ENCODE results near the gene IGSF9B. TPM values are rescaled to one million over a fixed set of nuclear protein-coding genes. Genes with fewer than 3 reads are reported as not detected.
A peak's percentile ranks its signal among the peaks of the same experiment; 100 is the strongest.

IGSF9B gene
- total RNA-seq, 1 donor from 2014 or later: 41.7 TPM

GRCh38 chr11:133946051-133946450 lies 10.7 kb downstream of the IGSF9B start:
- intact Hi-C loops (cut with DNase I): no loop called here
- ATAC-seq: no peak

DNA sequence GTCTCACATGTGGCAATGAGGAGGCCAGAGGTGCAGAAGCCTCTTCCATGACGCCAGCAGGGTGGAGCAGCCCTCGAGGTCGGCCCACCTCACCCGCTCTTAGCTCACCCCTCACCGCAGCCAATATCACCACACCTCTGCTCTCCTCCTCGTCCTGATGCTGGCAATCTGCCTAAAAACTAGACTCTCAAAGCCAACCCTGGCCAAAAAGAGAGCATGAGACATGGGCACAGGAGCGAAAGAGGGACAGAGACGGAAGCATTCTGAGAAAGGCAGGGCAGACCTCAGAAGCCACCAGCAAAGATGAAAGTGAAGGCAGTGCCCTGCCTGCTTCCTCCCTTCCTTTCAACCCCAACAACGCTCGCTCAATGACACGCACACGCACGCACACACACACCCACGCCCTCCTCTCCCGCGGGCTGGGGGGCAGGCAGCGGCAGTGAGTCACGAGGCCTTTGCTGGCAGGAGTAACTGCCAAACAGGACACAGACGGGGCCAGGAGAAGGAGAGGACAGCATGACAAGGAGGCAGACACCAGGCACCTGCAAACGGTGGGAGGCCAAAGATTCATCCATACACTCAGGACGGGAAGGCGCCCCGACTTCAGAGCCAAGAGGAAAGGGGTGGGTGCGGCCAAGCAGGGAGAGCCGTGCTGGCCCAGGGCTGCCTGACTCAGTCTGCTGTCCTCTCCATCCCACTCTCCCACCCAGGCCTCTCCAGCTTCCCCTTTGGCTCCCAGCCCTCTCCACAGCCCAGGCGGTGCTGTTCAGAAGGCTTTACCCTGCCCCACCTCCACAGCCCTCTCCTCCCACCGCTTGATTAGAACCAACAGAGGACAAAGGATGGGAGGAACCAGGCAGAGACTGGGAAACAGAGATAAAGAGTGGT lies 11.4 kb downstream of the IGSF9B start:
- intact Hi-C loops (cut with DNase I): no loop called here
- peak; percentile 63 for ATAC-seq
- peak; percentile 73 for DNase-seq (ENCODE audit: missing footprints)

More at GRCh38 chr11:133946051-133946450, 10.7 kb downstream of the IGSF9B start:
- no peak for DNase-seq (ENCODE audit: missing footprints)

DNA sequence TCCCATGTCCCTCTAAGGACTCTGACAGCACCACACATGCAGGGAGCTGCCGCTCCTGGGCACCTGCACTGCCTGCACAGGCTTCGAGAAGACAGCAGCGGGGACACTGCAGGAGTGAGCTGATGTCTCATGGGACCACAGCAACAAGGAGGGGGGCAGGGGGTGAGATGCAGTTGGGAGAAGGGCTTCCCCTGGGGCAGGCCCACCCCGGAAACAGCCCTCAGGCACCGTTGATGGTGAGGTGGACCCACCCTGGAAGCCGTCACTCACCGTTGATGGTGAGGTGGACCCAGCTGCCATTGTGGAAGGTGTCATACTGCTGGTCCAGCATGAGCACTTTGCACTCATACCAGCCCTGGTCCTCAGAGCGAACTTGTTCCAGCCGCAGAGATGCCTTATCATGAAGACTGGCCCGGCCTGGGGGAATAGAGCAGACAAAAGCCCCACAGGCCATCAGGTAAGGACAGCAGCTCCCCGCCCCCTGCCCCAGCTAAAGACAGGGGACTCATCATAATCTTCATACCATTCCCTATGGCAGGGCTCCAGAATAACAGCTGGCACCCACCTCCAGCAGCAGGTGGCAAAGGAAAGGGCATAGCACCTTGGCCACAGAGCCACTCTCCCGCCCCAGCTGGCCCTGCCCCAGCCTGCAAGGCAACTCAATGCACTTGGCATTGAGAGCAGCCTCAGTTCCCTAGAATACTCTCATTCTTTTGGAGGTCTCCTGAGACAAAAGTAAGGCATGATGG lies 12.6 kb downstream of the IGSF9B start:
- intact Hi-C loops (cut with DNase I): no loop called here
- ATAC-seq: no peak
- peak; percentile 40 for DNase-seq (ENCODE audit: missing footprints)

DNA sequence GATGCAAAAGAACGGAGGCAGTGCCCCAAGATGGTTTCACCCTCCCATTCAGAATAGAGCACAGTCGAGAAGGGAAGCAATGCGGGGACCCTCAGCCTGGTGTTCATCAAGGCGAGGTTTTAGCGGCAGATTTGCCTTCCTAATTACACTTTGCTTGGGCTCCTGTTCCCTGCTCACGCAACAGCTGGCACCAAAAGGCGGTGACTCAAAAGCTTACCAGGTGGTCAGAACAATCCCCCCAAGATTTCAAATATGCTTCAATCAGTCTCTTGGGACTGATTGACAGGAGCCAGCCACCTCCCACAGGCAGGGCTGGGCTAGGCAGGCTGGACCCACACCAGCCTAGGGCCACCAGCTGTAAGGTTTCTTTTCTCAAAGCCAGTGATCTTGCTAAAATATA lies 14.2 kb downstream of the IGSF9B start:
- ATAC-seq (no peak), DNase-seq (ENCODE audit: missing footprints) (peak; percentile 17)
- intact Hi-C loops (cut with DNase I): no loop called here

- DNase-seq (ENCODE audit: missing footprints) (peak; percentile 23), ATAC-seq (no peak)
- intact Hi-C loops (cut with DNase I): no loop called here
Measured at GRCh38 chr11:133941546-133941945, 15.2 kb downstream of the IGSF9B start.

DNA sequence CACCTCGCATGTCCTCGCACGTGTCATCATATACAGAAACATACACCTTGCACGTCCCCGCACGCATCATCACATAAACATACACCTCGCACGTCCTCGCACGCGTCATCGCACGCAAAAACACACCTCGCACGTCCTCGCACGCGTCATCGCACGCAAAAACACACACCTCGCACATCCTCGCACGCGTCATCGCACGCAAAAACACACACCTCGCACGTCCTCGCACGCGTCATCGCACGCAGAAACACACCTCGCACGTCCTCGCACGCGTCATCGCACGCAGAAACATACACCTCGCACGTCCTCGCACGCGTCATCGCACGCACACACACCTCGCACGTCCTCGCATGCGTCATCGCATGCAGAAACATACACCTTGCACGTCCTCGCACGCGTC lies 16.7 kb downstream of the IGSF9B start:
- no peak for DNase-seq (ENCODE audit: missing footprints)
- no peak for ATAC-seq
- intact Hi-C loops (cut with DNase I): no loop called here

DNA sequence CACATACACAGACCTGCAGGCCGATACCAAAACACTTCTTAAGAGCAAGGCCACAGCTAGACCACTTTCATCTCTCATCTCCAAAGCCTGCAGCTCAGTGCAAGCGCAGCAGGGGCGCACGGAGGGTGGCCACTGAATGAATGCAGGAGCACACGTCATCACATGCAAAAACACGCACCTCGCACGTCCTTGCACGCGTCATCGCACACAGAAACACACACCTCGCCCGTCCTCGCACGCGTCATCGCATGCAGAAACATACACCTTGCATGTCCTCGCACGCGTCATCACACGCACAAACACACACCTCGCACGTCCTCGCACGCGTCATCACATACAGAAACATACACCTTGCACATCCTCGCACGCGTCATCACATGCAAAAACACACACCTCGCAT lies 17.2 kb downstream of the IGSF9B start:
- ATAC-seq: no peak
- intact Hi-C loops (cut with DNase I): no loop called here
- DNase-seq (ENCODE audit: missing footprints): peak; percentile 31

- ATAC-seq (no peak), DNase-seq (ENCODE audit: missing footprints) (peak; percentile 56)
- intact Hi-C loops (cut with DNase I): no loop called here
Measured at GRCh38 chr11:133938166-133938565, 18.6 kb downstream of the IGSF9B start.

DNA sequence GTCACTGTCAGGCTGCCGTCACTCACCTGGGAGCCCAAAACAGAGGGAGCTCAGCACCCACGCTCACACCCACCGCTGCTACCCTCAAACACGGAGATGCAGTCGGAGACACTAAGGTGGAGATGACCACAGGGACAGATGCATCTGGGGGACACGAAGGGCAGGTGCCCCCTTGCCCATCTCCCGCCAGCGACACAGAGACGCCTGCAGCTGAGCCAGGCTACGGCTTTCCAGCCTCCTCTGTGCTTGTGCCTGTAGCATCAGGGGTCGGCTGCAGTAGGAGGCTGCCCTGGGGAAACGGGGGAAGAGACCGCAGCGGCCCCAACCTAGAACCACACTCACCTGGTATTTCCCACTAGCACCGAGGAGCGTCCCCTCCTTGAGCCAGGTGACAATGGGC lies 19.3 kb downstream of the IGSF9B start:
- DNase-seq (ENCODE audit: missing footprints): peak; percentile 27
- intact Hi-C loops (cut with DNase I): no loop called here
- ATAC-seq: no peak

GRCh38 chr11:133937015-133937414 lies 19.8 kb downstream of the IGSF9B start:
- DNase-seq (ENCODE audit: missing footprints) (peak; percentile 27), ATAC-seq (no peak)

GRCh38 chr11:133936592-133936991 lies 20.2 kb downstream of the IGSF9B start:
- intact Hi-C loops (cut with DNase I): no loop called here
- DNase-seq (ENCODE audit: missing footprints) (no peak), ATAC-seq (no peak)

More at GRCh38 chr11:133937015-133937414, 19.8 kb downstream of the IGSF9B start:
- intact Hi-C loops (cut with DNase I): no loop called here

GRCh38 chr11:133936136-133936535 lies 20.6 kb downstream of the IGSF9B start:
- intact Hi-C loops (cut with DNase I): no loop called here
- DNase-seq (ENCODE audit: missing footprints) (peak; percentile 55), ATAC-seq (no peak)

GRCh38 chr11:133935551-133935910 lies 21.2 kb downstream of the IGSF9B start:
- DNase-seq (ENCODE audit: missing footprints) (peak; percentile 65), ATAC-seq (no peak)
- intact Hi-C loops (cut with DNase I): no loop called here

DNA sequence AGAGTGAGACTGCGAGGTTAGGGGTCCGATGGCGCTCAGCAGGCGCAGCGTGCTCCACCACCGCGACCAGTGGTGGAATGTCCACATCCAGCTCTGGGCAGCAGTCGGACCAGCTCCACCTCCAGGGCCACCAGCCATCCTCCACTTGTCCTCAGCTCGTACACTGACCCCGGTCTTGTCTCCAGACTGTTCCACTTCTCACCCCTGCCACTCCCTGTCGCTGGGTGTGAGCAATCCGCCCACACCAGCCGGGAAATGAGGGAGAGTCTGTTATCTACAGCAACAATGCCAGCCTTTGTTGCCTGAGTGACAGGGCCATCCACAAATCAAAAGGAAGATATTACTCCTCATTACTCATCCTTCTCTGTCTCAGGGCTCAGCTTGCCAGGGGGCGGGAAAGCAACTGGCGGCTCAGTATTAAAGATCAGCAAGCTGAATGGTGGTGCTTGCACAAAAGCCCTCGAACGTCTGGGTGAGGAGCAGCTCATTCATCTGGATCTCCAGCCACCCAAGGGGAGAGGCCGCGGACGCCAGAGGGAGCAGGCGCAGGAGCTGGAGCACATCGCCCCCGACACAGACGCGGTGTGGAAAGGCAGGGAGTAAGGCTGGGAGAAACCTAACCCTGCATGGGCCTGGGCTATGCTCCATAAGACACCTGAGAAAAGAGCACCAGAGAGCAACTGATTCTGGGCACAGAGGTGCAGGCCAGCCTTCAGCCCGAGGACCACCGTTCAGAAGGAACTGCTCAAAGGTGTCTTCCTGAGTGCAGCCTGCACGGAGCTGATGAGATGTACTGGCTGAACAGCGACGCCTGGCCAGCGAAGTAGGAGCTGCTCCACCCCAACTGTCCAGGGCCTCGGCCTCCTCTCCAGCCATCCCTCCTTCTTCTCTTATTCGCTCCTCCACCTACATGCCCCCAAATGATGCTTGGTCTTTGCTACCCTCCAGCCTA lies 21.9 kb downstream of the IGSF9B start:
- ATAC-seq: peak; percentile 82
- intact Hi-C loops (cut with DNase I): no loop called here

DNA sequence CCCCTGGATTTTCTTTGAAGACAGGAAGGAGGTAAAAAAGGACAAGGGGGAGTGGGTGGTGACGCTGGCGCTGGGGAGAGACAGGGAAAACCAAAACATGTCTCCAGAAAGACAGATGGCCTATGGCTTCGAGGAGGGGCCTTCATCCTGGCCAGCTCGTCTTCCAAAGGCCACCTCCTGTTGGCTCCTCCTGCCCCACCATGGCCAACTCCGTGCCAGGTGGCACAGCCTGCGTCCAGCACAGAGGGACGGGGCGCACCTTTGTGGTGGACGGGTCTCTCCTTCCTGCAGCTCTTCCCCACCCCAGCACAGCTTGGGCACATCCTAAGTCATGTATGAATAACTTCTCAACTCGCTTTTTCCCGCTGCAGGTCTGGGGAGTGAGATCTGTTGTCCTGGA lies 22.7 kb downstream of the IGSF9B start:
- ATAC-seq (no peak), DNase-seq (ENCODE audit: missing footprints) (peak; percentile 64)
- intact Hi-C loops (cut with DNase I): no loop called here

More for the DNA sequence above, 21.9 kb downstream of the IGSF9B start:
- DNase-seq (ENCODE audit: missing footprints): peak; percentile 73

- ATAC-seq: no peak
- DNase-seq (ENCODE audit: missing footprints): peak; percentile 68
- intact Hi-C loops (cut with DNase I): no loop called here
Measured at GRCh38 chr11:133931449-133932060, 25.2 kb downstream of the IGSF9B start.

DNA sequence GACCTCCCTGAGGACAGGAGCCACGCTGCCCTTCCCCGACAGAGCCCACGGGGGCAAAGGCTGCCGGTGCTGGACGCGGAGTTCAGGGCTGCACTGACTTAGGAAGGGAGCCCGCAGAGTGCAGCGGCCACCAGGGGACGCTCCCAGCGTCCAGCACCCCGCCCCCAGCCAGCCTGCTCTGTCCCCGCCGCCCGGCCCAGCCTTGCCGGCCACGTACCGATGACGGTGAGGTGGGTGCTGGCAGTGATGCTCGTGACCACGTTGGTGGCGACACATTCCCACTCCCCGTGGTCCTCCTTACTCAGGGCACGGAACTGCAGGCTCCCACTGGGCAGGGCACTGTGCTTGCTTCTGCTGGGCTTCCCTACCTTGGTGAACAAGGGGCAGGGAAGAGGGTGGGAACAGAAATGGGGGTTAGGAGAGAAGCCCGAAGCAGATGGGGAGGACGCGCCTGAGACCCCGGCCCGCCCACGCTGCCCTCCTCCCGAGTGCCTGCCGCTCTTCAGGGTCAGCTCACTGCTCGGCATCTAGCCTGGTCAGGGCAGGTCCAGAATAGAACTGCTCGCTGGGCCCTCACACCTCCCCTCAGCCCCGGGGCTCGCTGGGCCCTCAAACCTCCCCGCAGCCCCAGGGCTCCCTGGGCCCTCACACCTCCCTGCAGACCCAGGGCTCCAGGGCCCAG lies 25.9 kb downstream of the IGSF9B start:
- DNase-seq (ENCODE audit: missing footprints): peak; percentile 47
- intact Hi-C loops (cut with DNase I): no loop called here
- peak; percentile 29 for ATAC-seq

Measured in Right ventricle myocardium inferior (tissue), 1 donor.